ENCODE results near the gene ABCC8.

The ABCC8 gene

GRCh38 chr11:17389957-17390649 is 86.5 kb downstream of the ABCC8 start:
- TF ChIP-seq POU2F2 (IDR thresholded peaks at IDR 0.05; ENCODE audit: low read depth, low read length), result no peak
- TF ChIP-seq SPI1 (IDR thresholded peaks at IDR 0.05; ENCODE audit: low read depth, low read length), result no peak
- TF ChIP-seq POLR2AphosphoS5 (IDR thresholded peaks at IDR 0.05; ENCODE audit: low read depth, low read length), result no peak
- TF ChIP-seq TAF1 (IDR thresholded peaks at IDR 0.05; ENCODE audit: low read depth, low read length), result no peak
- no peak for TF ChIP-seq POLR2A (IDR thresholded peaks at IDR 0.05; ENCODE audit: low read depth, low read length)
- no peak for TF ChIP-seq PAX5 (IDR thresholded peaks at IDR 0.05; ENCODE audit: insufficient read depth, low read length, severe bottlenecking)
- FAIRE-seq, result no peak
- no peak for DNase-seq (ENCODE audit: insufficient read length, low spot score)

DNA sequence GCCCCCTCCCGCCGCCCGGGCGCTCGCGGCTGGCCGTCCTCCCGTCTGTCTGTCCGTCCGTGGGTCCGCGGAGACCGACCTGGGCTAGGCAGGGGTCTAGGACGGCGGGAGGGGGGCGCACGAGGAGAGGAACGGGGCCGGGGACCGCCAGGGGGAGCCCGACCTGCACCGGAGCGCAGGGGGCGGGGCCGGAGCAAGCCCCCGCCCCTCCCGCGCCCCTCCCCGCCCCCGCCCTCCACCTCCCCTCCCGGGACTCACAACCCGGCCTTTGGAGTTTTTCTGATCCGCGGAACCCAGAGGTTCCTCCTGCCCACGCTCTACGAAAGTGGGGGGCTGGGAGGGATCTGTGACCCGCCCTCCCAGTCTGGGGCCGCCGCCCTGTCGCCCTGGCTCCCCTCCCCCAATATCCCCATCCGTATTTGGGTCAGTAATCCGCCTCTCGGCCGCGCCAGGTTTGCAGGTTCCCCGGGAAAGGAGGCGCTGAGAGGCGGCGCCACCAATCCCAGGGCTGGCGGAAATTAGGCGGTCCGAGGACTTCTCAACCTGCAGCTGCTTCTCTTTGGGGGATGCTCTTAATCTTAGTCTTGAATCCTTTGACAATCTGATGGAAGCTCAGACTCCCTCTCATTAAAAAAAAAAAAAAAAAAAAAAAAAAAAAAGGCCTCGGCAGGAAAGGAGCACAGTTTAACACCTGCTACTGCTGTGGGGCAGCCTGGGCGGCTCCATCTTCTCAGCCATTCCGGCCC is 87.3 kb downstream of the ABCC8 start:
- no peak for FAIRE-seq
- TF ChIP-seq POLR2A (IDR thresholded peaks at IDR 0.05; ENCODE audit: low read depth, low read length), result no peak
- peak; percentile 84 for DNase-seq (ENCODE audit: insufficient read length, low spot score)

- peak; percentile 44 for DNase-seq (ENCODE audit: insufficient read length, low spot score)
- no peak for TF ChIP-seq SPI1 (IDR thresholded peaks at IDR 0.05; ENCODE audit: low read depth, low read length)
- TF ChIP-seq POU2F2 (IDR thresholded peaks at IDR 0.05; ENCODE audit: low read depth, low read length), result no peak
- no peak for TF ChIP-seq POLR2A (IDR thresholded peaks at IDR 0.05; ENCODE audit: low read depth, low read length)
- no peak for TF ChIP-seq PAX5 (IDR thresholded peaks at IDR 0.05; ENCODE audit: insufficient read depth, low read length, severe bottlenecking)
- no peak for TF ChIP-seq POLR2AphosphoS5 (IDR thresholded peaks at IDR 0.05; ENCODE audit: low read depth, low read length)
- no peak for TF ChIP-seq TAF1 (IDR thresholded peaks at IDR 0.05; ENCODE audit: low read depth, low read length)
- peak; percentile 13 for FAIRE-seq
Measured at GRCh38 chr11:17388609-17389210, 87.9 kb downstream of the ABCC8 start, which contains the start of gene KCNJ11. Gene KCNJ11, minus strand, starts transcription at chr11:17388659. Its CDS starts 568 bp downstream, at chr11:17388091.

DNA sequence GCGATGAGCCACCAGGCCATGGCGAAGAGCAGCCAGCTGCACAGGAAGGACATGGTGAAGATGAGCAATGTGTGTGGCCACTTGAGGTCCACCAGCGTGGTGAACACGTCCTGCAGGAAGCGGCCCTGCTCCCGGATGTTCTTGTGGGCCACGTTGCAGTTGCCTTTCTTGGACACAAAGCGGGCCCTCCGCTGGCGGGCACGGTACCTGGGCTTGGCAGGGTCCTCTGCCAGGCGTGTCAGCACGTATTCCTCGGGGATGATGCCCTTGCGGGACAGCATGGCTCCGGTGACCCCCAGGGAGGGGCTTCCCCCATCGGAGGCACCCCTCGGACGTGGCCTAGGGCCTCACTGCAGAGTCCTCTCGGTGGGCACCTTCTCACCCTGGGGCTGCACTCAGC is 88.8 kb downstream of the ABCC8 start:
- FAIRE-seq (no peak), DNase-seq (ENCODE audit: insufficient read length, low spot score) (no peak)
- TF ChIP-seq SPI1 (IDR thresholded peaks at IDR 0.05; ENCODE audit: low read depth, low read length) (no peak), POLR2AphosphoS5 (IDR thresholded peaks at IDR 0.05; ENCODE audit: low read depth, low read length) (no peak), PAX5 (IDR thresholded peaks at IDR 0.05; ENCODE audit: insufficient read depth, low read length, severe bottlenecking) (no peak), POLR2A (IDR thresholded peaks at IDR 0.05; ENCODE audit: low read depth, low read length) (no peak), TAF1 (IDR thresholded peaks at IDR 0.05; ENCODE audit: low read depth, low read length) (no peak), POU2F2 (IDR thresholded peaks at IDR 0.05; ENCODE audit: low read depth, low read length) (no peak)

- no peak for DNase-seq (ENCODE audit: insufficient read length, low spot score)
- FAIRE-seq, result no peak
- no peak for TF ChIP-seq TAF1 (IDR thresholded peaks at IDR 0.05; ENCODE audit: low read depth, low read length)
- no peak for TF ChIP-seq POLR2AphosphoS5 (IDR thresholded peaks at IDR 0.05; ENCODE audit: low read depth, low read length)
- no peak for TF ChIP-seq PAX5 (IDR thresholded peaks at IDR 0.05; ENCODE audit: insufficient read depth, low read length, severe bottlenecking)
- TF ChIP-seq POU2F2 (IDR thresholded peaks at IDR 0.05; ENCODE audit: low read depth, low read length), result no peak
- no peak for TF ChIP-seq POLR2A (IDR thresholded peaks at IDR 0.05; ENCODE audit: low read depth, low read length)
- no peak for TF ChIP-seq SPI1 (IDR thresholded peaks at IDR 0.05; ENCODE audit: low read depth, low read length)
Measured at GRCh38 chr11:17387254-17387653, 89.4 kb downstream of the ABCC8 start.

DNA sequence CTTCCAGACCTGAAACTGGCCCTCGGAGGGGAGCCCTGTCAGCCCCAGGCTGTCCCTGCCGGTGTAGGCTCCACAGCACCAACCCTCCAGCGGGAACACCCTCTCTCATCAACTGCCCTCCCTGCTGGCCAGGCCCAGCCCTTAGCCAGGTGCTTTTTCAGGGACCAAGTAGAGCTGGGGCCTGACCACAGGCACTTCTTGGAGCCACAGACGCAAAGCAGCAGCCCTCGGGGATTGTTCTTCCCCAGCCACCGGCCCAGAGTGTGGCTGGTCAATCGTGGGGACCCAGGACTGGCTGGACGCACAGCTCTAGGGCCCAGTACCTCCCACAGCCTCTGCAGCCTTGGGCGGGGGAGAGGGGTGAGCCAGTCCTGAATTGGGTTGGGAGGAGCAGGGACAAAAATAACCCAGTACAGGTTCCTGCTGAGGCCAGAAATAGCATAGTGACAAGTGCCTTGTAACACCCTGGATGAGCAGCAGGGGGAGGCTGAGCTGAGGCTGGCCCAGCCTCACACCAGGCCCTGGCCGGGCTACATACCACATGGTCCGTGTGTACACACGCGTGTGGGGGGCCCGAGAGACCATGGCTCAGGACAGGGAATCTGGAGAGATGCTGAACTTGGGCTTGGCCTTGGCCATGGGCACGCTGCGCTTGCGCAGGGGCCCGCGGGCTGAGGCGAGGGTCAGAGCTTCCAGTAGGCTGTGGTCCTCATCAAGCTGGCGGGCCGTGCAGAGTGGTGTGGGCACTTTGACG is 90.1 kb downstream of the ABCC8 start:
- FAIRE-seq (peak; percentile 93), DNase-seq (ENCODE audit: insufficient read length, low spot score) (peak; percentile 49)
- no peak for TF ChIP-seq POLR2AphosphoS5 (IDR thresholded peaks at IDR 0.05; ENCODE audit: low read depth, low read length)
- TF ChIP-seq POU2F2 (IDR thresholded peaks at IDR 0.05; ENCODE audit: low read depth, low read length), result no peak

DNA sequence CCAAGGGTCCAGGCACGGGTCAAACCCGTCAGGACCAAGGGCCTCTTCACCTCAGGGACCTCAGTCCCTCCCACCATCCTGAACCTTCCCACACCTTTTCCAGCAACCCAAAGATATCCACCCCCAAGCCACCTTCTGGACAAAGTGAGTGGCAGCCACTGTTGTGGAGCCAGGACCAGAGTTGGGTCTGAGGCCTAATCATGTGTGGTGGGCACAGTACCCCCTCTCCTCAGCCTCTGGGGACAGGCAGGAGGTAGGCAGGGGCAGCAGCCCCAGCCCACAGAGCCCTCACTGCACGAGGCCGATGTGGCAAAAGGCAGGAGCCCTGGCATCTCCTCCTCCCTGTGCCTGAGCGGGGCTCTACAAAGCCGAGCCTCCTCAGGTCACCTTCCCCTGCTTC is 90.7 kb downstream of the ABCC8 start:
- DNase-seq (ENCODE audit: insufficient read length, low spot score) (no peak), FAIRE-seq (no peak)
- TF ChIP-seq TAF1 (IDR thresholded peaks at IDR 0.05; ENCODE audit: low read depth, low read length), result no peak
- TF ChIP-seq POLR2AphosphoS5 (IDR thresholded peaks at IDR 0.05; ENCODE audit: low read depth, low read length), result no peak
- TF ChIP-seq SPI1 (IDR thresholded peaks at IDR 0.05; ENCODE audit: low read depth, low read length), result no peak
- no peak for TF ChIP-seq POU2F2 (IDR thresholded peaks at IDR 0.05; ENCODE audit: low read depth, low read length)
- TF ChIP-seq PAX5 (IDR thresholded peaks at IDR 0.05; ENCODE audit: insufficient read depth, low read length, severe bottlenecking), result no peak

DNA sequence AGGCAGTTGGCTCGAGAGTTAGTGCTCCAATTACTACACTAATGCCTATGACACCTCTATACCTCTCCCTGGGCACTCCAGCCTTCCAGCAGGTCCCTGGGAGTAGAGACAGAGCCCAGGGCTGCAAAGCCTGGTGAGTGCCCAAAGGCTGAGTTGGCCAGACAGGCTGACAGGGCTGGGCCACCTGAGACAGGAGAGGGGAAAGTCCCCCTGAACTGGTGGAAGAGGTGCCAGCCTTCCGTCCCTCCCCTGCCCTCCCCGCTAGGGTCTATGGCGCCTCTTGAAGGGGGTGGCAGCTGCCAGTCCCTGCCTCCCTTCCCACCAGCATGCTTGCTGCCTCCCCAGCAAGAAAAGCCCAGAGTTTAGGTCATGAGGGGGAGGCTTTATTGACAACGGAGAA is 91.2 kb downstream of the ABCC8 start:
- FAIRE-seq (no peak), DNase-seq (ENCODE audit: insufficient read length, low spot score) (no peak)
- no peak for TF ChIP-seq PAX5 (IDR thresholded peaks at IDR 0.05; ENCODE audit: insufficient read depth, low read length, severe bottlenecking)
- no peak for TF ChIP-seq POLR2AphosphoS5 (IDR thresholded peaks at IDR 0.05; ENCODE audit: low read depth, low read length)
- TF ChIP-seq SPI1 (IDR thresholded peaks at IDR 0.05; ENCODE audit: low read depth, low read length), result no peak
- no peak for TF ChIP-seq POU2F2 (IDR thresholded peaks at IDR 0.05; ENCODE audit: low read depth, low read length)
- TF ChIP-seq TAF1 (IDR thresholded peaks at IDR 0.05; ENCODE audit: low read depth, low read length), result no peak
- TF ChIP-seq POLR2A (IDR thresholded peaks at IDR 0.05; ENCODE audit: low read depth, low read length), result no peak

DNA sequence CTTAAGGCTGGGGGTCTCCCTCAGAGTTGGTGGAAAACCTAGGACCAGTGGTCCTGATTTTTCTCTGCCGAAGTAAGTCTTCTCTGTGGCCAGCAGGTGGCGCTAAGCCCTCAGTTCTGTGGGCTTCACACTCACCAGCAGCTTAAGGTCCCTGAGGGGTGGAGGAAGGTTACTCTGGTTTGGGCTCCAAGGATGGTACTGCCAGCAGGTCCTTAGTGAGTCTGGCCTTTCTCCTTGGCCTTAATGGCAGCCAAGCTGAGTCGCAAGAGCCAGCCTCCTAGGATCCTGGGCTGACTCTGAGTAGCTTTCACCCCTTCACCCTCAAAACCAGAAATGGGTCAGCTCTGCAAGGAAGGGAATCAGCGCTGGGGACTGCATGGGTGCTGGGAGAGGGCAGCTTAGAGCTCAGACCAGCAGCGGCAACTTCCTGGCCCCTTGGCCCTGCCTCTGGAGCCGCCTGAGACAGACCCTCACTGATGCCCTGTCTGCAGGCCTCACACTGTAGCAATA is 92.6 kb downstream of the ABCC8 start:
- DNase-seq (ENCODE audit: insufficient read length, low spot score) (no peak), FAIRE-seq (peak; percentile 81)
- TF ChIP-seq TAF1 (IDR thresholded peaks at IDR 0.05; ENCODE audit: low read depth, low read length), result no peak
- no peak for TF ChIP-seq POU2F2 (IDR thresholded peaks at IDR 0.05; ENCODE audit: low read depth, low read length)
- no peak for TF ChIP-seq SPI1 (IDR thresholded peaks at IDR 0.05; ENCODE audit: low read depth, low read length)
- no peak for TF ChIP-seq PAX5 (IDR thresholded peaks at IDR 0.05; ENCODE audit: insufficient read depth, low read length, severe bottlenecking)
- no peak for TF ChIP-seq POLR2AphosphoS5 (IDR thresholded peaks at IDR 0.05; ENCODE audit: low read depth, low read length)
- no peak for TF ChIP-seq POLR2A (IDR thresholded peaks at IDR 0.05; ENCODE audit: low read depth, low read length)
